ENCODE measurements around the gene ZNF646.

Gene ZNF646

DNA sequence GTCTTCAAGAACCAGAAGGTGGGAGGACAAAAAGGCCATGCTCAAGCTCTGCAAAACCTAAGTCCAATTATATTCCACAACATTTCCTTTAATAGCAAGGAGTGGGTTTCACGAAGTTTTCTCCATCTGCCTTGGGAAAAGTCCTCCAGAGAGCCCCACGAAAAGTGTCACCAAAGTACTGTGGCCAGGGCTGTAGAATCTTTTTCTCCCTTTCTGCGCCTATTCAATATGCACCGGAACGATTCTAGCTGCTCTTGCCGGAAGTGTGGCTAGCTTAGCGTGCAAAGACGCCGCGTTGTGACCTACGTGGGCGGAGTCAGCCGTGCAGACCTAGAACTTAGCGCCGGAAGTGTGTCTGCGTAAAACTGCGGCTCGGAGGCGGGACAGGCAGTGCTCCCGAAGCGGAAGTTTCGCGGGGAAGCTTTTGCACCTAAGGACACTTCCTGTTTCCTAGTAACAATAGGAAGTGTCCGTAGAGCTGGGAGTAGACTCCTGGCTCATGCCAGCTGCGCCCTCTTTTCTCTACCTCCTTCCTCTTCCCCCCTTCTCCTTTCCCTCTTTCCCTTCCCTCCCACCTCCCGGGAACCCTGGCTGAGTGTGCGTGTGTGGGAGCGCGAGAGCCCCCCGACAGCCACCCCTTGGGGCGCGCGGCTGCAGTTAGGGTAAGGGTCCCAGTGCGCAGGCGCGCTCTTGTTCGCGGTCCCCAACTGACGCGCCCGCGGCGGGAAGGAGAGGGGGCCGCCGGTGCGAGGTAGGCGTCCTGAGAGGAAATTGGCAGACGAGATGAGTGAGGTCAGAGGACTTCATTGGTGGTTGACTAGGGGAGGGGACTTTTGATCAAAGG, at the start of gene ZNF646, which contains the start of gene ZNF668:
TSS of gene ZNF646 (plus strand) at position 453 of the 844 bp plus-strand sequence. CDS start 1,903 bp downstream, outside the sequence.
TSS of gene ZNF668 (minus strand) at position 271 of the 844 bp plus-strand sequence. CDS start 9,781 bp downstream, outside the sequence.
- DNase-seq (ENCODE audit: low read depth, low spot score), result peak; percentile 99

DNA sequence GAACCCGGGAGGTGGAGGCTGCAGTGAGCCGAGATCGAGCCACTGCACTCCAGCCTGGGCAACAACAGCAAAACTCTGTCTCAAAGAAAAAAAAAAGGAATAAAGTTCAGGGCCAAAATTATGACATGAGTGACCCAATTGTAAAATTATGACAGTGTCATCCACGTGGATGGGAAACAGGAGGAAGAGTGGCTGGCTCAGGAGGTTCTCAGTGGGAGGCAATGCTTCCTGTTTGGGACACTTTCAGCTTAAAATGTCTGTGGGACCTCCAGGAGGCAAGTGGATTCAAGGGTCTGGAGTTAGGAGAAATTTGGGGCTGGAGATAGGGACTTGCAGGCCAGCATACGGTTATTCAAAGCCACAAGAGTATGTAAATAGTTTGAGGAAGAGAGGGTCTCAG, 48.9 kb upstream of the ZNF646 start:
- no peak for DNase-seq (ENCODE audit: low read depth, low spot score)

DNA sequence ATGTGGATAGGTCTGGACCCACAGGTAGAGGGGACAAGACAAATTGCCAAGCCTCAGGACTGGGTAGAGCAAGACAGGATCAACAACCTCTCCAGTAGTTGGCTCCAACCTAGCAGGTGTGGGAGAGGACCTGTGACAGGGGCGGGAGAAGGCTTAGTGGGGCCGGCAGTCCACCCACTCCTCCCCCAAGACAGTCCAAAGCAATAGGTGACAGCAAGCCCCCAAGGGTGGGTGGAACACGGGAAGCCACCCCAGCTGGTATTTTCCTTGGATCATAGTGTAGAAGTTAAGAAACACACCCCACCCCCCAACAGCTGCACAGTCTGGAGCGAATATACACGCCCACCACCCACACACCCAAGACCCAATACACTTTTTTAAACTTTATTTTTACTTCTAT, 45.0 kb upstream of the ZNF646 start:
- DNase-seq (ENCODE audit: low read depth, low spot score), result no peak

GRCh38 chr16:31031276-31031675, 42.9 kb upstream of the ZNF646 start:
- DNase-seq (ENCODE audit: low read depth, low spot score), result no peak

GRCh38 chr16:31032736-31033708, 41.2 kb upstream of the ZNF646 start, which contains the start of gene STX4:
Gene STX4 (plus strand): TSS chr16:31033558. CDS start chr16:31033806, 248 bp downstream.
- peak; percentile 95 for DNase-seq (ENCODE audit: low read depth, low spot score)

DNA sequence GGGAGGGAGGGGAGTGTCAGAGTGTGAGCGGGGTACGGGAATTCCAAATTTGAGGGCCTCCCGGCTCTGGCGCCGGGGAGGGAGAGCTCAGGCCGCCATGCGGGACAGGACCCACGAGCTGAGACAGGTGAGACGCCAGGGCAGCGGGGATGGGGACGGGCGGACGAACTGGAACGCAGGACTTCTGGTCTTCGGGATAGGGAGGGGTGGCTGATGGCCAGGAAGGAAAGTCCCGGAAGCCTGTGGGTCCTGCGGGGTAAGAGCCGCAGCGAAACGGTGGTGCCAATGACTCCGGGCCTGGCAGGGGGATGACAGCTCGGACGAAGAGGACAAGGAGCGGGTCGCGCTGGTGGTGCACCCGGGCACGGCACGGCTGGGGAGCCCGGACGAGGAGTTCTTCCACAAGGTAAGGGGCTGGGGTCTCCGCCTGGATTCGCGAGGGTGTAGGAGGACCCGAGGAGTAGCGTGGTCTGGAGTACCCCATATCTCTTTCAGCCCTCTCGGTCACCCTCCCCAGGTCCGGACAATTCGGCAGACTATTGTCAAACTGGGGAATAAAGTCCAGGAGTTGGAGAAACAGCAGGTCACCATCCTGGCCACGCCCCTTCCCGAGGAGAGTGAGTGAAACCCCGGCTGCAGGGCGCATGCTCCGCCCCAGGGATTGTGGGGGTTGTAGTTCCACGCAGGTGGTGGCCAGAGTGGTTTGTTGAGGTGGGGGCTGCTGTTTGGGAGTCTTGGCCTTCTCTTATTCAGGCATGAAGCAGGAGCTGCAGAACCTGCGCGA, 40.3 kb upstream of the ZNF646 start:
- no peak for DNase-seq (ENCODE audit: low read depth, low spot score)

DNA sequence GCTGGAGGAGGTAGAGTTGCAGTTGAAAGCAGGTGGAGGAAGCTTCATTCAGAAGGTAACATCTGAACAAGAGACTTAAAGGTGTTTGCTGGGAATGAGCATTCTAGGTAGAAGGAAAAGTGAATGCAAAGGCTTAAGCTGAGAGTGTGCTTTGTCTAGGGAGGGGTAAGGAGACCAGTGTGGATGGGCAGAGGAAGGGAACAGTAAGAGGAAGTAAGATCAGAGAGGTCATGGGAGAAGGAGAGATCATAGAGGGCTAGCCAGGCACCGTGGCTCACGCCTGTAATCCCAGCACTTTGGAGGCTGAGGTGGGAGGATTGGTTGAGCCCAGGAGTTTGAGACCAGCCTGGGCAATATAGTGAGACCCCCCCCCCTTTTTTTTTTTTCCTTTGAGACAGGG, 37.5 kb upstream of the ZNF646 start:
- no peak for DNase-seq (ENCODE audit: low read depth, low spot score)

DNA sequence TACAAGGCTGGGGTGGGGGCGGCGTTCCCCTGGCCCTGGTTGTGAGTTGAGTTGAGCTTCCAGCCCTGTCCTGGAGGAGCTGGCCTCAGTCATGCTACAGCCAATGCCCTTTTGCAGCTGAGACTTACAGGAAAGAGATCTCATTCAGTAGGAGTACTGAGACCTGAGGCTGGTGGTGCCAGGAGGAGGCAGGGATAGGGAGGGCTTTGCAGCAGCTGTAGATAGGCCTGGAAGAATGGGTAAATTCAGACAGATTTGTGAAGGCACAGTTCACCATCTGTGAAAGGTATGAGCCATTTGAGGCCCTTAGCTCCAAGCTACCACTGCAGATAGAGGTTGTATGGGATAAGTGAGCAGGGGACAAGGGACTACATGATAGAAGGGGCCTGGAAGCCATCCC, 35.2 kb upstream of the ZNF646 start:
- no peak for DNase-seq (ENCODE audit: low read depth, low spot score)

- no peak for DNase-seq (ENCODE audit: low read depth, low spot score)
Observed at GRCh38 chr16:31042866-31043265, 31.4 kb upstream of the ZNF646 start.

DNA sequence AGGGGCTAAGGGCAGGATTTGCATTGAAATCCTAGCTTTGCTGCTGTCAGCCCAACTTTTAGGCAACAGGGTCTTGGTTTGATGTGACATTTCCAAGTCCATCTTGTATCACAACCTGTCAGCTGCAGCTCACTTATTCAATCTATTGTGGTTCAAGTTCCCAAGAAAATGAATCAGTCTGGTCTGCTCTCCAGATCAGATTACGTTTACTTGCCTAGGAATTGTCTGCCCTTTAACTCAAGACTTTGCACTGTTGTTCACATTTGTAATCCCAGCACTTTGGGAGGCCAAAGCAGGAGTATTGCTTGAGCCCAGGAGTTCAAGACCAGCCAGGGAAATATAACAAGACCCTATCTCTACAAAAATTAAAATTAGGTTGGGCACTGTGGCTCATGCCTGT, 30.9 kb upstream of the ZNF646 start:
- DNase-seq (ENCODE audit: low read depth, low spot score), result no peak

- no peak for DNase-seq (ENCODE audit: low read depth, low spot score)
Observed at GRCh38 chr16:31043898-31044481, 30.2 kb upstream of the ZNF646 start.

GRCh38 chr16:31050280-31051030, 23.8 kb upstream of the ZNF646 start:
- DNase-seq (ENCODE audit: low read depth, low spot score), result no peak

DNA sequence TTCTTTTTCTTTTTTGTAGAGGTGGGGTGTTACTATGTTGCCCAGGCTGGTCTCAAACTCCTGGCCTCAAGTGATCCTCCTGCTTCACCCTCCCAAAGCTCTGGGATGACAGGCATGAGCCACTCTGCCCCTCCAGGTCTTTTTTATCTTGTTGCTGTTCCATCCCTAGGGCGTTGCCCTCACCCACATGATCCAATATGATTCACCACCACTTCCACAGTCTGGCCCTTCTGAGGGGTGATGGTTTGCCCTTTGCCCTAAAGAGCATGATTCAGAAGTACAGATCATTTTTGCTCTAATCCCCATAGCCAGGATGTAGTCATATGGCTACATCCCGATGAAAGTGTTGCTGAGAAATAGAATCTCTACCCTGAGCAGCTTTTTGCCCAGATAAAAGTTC, 22.1 kb upstream of the ZNF646 start:
- no peak for DNase-seq (ENCODE audit: low read depth, low spot score)

DNA sequence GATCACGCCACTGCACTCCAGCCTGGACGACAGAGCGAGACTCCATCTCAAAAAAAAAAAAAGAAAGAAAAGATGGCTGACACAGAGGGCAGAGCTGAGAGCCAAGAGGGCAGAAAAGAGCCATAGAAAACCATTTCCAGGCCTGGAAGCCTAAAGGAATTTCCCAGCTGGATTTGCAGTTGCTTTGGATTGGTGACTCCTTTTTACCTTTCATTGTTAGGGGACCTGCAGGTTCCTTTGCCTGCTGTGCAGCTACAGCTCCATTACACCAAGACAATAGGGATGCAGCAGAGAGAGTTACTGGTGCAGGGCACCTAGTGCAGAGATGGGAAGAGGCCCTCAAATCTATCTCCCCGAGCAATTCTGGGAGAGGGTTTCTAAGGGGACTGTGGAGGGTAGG, 18.6 kb upstream of the ZNF646 start:
- no peak for DNase-seq (ENCODE audit: low read depth, low spot score)

GRCh38 chr16:31061126-31061812, 13.0 kb upstream of the ZNF646 start:
- DNase-seq (ENCODE audit: low read depth, low spot score), result no peak

DNA sequence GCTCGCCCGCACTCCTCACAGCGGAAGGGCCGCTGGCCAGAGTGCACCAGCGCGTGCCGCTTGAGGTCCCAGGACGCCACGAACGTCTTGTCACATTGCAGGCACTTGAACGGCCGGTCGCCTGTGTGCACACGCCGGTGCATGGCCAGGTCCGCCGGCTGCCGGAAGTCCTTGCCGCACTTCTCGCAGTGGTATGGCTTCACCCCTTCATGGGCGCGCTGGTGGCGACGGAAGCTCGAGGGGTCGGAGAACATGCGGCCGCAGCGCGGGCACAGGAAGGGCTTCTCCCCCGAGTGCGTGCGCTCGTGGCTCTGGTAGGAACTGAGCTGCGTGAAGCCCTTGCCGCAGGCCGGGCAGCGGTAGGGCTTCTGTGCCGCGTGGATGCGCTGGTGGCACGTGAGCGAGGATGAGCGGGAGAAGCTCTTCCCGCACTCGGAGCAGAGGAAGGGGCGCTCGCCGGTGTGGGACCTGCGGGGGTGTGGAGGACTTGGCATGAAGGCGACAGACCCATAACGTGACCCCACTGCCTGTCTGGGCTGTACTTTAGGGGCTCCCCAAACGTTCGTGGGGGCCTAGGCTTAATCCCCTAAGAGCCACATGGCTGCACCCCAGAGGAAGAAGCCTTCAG, 12.3 kb upstream of the ZNF646 start:
- DNase-seq (ENCODE audit: low read depth, low spot score), result no peak

DNA sequence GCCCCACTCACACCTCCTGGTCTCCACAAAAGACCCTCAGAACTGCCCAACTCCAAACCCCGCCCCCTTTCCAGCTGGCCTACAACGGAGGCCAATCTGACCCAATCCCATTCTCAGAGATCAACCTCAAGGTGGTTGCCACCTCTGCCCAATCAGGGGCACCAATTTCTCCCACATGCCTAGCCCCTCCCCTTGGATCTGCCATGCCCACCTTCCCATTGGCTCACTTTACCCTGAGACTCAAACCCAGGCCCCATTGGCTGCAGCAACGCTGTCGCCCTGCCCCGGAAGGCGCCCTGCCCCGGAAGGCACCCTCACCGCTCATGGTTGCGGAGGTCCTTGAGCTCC, 10.8 kb upstream of the ZNF646 start:
- DNase-seq (ENCODE audit: low read depth, low spot score), result no peak

GRCh38 chr16:31063843-31064611, 10.2 kb upstream of the ZNF646 start:
- DNase-seq (ENCODE audit: low read depth, low spot score), result no peak
